Midbrain (tissue), 1 donor: Measurements from ENCODE around the gene SLC1A2.

Source experiments
- DNase-seq: peaks from one replicate; lab custom pipeline; 2025; lab: John Stamatoyannopoulos, UW

Gene SLC1A2

DNA sequence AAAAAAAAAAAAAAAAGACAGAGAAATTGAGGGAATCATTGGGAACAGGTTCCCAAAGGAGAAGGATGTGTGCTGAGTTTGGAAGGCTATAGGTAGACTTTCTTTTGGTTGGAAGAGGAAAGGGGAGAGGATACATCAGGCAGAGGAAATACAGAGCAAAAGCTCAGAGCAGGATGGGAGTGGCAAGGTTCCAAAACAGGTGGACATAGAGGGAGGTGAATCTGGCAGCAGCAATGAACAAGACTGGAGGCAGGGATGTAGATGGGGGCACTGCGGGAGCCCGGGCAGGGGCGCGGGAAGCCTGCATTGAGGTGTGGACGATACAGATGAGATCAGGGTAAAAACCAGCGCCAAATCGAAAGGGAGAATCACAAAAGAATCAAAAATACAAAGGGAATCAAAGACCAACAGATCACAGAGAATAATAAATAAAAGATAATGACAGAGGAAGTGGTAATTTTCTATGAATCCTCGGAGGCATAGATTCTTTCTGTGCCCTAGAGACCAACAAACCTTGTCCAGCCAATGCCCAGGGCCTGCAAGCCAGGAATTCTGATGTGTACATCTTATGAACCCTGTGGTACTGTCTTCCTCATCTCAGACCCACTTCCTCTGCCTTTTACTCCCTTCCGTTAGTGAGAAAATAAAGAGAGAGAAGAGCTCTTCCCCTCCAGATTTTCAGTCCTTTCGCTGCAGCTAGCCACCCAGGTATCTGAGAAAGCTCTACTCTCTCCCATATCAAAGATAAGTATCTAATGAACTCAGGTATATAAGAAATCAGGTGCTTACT, 70.3 kb downstream of the SLC1A2 start:
- DNase-seq, result no peak

GRCh38 chr11:35347921-35348331, 71.4 kb downstream of the SLC1A2 start:
- DNase-seq, result no peak

- no peak for DNase-seq
Observed at GRCh38 chr11:35347173-35347878, 72.0 kb downstream of the SLC1A2 start.

- no peak for DNase-seq
Observed at GRCh38 chr11:35346472-35347156, 72.7 kb downstream of the SLC1A2 start.

GRCh38 chr11:35344681-35345574, 74.4 kb downstream of the SLC1A2 start:
- no peak for DNase-seq

DNA sequence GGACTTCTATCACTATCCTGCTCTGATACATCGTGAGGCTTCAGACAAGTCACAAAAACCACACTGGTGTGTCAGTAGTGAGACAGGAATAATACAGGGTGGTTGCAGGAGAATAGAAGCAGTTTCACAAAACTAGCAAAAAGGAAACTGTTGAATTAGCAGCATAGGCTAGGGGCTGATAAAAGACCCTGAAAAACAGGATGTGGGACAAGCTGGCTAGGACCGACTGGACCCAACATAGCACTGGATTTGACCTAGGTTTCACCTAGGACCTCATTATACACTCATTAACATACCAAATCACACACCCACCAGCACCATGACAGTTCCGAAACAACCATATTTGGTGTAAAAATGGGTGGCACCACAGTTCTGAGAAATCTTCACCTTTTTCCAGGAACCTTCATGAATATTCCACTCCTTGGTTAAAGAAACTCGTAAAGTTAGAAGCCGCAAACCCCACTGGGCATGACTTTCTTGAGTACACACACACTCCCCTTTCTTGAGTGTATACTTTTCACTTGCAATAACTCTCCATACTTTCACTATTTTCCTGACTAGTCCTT, 76.2 kb downstream of the SLC1A2 start:
- DNase-seq, result no peak

DNA sequence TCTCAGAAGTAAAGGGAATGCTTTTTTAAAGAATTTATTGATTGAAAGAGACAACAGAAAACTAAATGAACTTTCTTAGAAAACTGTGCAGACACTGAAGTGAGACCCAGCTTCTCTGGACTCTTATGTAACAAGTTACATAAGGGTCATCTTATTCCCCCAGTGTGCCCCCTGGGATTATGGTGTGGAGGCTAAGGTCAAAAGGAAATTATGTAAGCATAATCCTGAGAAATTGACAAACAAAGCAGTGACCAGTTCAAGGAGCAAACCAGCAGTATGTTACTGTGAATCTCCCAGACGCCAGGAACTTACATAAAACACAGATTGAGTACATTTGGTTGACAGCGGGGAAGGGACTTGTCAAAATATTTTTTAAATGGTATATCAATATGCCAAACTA, 78.6 kb downstream of the SLC1A2 start:
- DNase-seq, result no peak

- DNase-seq, result no peak
Observed at GRCh38 chr11:35340071-35340470, 79.3 kb downstream of the SLC1A2 start.

DNA sequence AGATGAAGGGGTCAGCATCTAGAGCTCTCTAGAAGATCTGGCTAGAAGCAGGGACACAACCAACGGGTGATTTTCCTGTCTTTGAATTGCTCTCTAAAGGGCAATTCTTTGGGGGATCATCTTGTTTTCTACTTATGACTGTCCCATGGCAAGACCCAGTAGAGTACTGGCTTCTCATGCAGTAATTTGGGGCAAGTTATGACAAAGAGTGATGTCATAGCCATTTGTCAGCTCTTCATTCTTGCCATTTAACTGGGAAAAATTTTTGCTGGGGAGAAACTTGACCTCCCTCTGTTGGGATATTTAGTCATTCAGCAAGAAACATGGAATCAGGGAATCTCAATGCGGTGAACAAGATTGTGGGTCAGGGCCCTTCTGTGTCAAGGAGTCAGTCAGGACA, 80.4 kb downstream of the SLC1A2 start:
- DNase-seq, result no peak

DNA sequence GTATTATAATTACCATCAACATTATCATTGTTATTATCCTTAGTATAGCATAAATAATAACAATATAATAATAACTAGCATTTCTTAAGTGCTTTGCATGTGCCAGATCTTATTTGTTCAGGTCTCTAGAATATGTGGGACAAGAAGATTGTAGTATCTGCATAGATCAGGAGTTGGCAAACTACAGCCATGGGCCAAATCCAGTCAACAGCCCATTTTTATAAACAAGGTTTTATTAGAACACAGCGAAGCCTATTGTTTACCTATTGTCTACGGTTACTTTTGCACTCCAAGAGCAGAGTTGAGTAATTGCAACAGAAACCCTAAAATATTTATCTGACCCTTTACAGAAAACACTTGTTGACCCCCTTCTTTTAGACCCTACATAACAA, 81.4 kb downstream of the SLC1A2 start:
- no peak for DNase-seq

- no peak for DNase-seq
Observed at GRCh38 chr11:35337136-35337913, 82.0 kb downstream of the SLC1A2 start.

DNA sequence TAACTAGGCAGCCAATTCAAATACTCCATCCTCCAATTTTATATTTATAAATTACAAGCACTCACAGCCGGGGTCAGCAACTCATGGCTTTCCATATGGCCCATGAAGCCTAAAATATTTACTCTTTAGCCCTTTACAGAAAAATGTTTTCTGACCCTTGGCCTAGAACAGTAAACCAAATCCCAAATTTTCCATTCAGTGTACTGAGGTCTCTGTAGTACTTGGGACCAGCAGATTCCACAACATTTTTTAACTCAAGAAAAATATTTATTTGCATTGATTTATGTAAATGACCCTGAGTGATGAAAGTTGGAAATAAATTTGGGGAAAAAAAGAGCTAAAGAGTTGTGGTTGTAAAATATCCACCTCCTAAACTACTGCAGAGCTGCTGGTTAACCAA, 82.6 kb downstream of the SLC1A2 start:
- no peak for DNase-seq

- DNase-seq, result no peak
Observed at GRCh38 chr11:35335226-35335625, 84.1 kb downstream of the SLC1A2 start.

DNA sequence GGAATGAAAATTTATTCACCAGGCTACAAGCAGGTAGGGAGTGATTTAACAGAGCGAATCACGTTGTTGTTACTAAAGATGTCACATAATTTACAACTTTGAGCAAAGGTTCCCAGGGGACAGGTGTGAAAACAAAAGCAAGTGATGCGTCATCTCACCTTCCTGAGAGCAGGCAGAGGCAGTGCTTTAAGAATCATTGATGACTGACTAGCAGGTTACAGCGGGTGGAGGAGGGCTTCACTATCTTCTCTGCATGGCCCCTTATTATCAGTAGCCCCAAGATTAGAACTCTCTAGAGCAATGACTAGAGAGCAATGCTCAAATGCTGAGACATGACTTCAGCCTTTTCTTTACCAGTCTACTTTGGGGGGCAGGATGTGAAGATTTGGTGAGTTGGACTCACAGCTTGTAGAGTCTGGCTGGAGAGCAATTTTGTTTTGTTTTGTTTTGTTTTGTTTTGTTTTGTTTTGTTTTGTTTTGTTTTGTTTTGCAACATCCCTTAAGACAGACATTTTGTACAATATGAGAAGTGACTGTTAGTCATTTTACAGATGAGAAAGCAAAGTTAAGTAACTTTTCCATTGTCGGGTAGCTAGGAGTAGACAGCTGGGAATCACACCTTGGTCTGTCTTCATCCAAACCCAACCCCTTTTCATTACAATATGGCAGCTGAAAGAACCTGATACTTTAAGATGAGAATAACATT, 84.8 kb downstream of the SLC1A2 start:
- no peak for DNase-seq

GRCh38 chr11:35332524-35332923, 86.8 kb downstream of the SLC1A2 start:
- no peak for DNase-seq

DNA sequence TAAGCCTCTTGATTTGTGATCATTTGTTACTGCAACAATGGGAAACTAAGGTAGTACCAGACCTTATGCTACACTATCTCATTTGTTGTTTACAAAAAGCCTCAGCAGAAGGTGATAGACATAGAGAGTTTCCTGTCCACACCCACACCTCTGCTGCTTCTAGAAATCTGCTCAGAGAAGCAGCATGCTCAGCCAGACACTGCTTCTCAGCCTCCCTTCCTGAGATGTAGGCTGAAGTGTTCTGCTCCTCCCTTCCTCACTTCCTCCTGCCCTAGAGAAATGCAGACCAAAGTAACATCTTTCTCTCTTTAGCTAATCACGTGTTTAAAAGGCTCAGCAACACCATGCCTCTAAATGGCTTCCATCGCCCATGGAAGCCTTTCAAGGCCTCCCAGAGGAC, 88.4 kb downstream of the SLC1A2 start:
- DNase-seq, result no peak

DNA sequence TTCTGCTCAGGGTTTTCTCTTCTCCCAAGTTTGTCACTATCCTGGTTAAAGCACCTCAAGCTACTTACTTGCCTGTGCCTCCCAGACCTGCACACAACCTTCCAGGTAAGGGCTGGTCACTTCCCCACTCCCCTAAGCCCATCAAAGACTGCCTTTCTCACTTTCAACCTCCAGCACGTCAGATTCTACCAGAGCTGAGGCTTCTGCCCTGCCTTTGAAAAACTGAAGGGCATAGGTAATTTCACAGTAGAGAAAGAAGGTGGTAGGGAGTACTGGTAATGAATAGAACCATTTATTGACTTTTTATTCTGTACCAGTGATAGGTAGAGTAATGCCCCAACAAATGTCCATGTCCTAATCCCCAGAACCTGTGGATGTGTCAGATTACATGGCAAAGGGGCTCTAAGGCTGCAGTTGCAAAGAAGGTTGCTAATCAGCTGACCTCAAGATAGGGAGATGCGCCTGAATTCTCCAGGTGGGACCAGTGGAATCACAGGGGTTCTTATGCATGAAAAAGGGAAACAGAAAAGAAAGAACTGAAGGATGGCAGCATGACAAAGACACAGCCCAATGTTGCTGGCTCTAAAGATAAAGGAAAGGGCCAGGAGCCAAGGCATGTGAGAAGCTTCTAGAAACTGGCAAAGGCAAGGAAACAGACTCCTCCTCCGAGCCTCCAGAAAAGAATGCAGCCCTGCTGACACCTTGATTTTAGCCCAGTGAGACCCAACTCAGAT, 89.0 kb downstream of the SLC1A2 start:
- DNase-seq, result no peak

- DNase-seq, result no peak
Observed at GRCh38 chr11:35327829-35328228, 91.5 kb downstream of the SLC1A2 start.

GRCh38 chr11:35326266-35326879, 93.0 kb downstream of the SLC1A2 start:
- no peak for DNase-seq
